Prostate gland (tissue), 2 donors: ENCODE results near the gene RNF10. TPM values are rescaled to one million over a fixed set of nuclear protein-coding genes. Genes with fewer than 3 reads are reported as not detected.

Experiments used
- DNase-seq: peaks from one replicate; pipeline ENCODE4 v3.0.0-alpha.2; 2019; ENCODE audit warnings: low spot score
- H3K27ac ChIP-seq, 2 donors: fragments of 200-600 bp; sonication (generic); 2 replicates each; pipeline ENCODE4 v1.5.1; 2017 to 2019
- H3K27me3 ChIP-seq: fragments of 200-600 bp; sonication (generic); replicated peaks from 2 replicates; pipeline ENCODE4 v1.5.1; 2019; ENCODE audit not compliant: insufficient read depth
- H3K36me3 ChIP-seq, 2 donors: fragments of 200-600 bp; sonication (generic); 1 replicate in 1 of 2; 2 replicates in 1 of 2; pipeline versions ENCODE4 v1.5.1 to v1.8.1; 2017 to 2019
- H3K4me1 ChIP-seq: fragments of 200-600 bp; sonication (generic); replicated peaks from 2 replicates; pipeline ENCODE4 v1.5.1; 2019
- H3K4me3 ChIP-seq, 2 donors: fragments of 200-600 bp; sonication (generic); 2 replicates each; pipeline ENCODE4 v1.5.1; 2017 to 2019
- H3K9me3 ChIP-seq: fragments of 200-600 bp; sonication (generic); 2 replicates; pipeline ENCODE4 v1.5.1; 2017
- CTCF ChIP-seq, 4 experiments: fragments of 200-600 bp in 2 of 4; fragments of 450-650 bp in 2 of 4; sonication (generic) in 2 of 4; IDR thresholded peaks; 1 replicate in 3 of 4; 2 replicates in 1 of 4; pipeline ENCODE4 v1.5.1; 2016 to 2019; ENCODE audit warnings: antibody characterized with exemption in 4 of 4, mild to moderate bottlenecking in 2 of 4, moderate library complexity in 2 of 4
- POLR2A ChIP-seq: fragments of 450-650 bp; IDR thresholded peaks from one replicate; pipeline ENCODE4 v1.6.1; 2016; ENCODE audit warnings: antibody characterized with exemption, mild to moderate bottlenecking
- POLR2AphosphoS5 ChIP-seq: sonication (generic); formaldehyde crosslinking; IDR thresholded peaks from one replicate; pipeline ENCODE4 v1.6.1; 2017; ENCODE audit warnings: antibody characterized with exemption
- WGBS: methylation state at CpG from one replicate; pipeline ENCODE4 v1.1.5; 2018; 5-methylcytosine and 5-hydroxymethylcytosine counted together
- intact Hi-C: fragments of 100-400 bp; cut with DNase I; formaldehyde crosslinking; loops from one replicate; pipeline ENCODE4 v1.14.2; 2022
- total RNA-seq, 2 donors: library from RNA; depleted of rRNA; stranded (reverse); fragments of >200 nt; gene quantifications; one replicate each; pipeline ENCODE4 v1.1.0, GENCODE V29; 2016

Gene RNF10
- total RNA-seq, 2 donors from 2014 or later = 95.3 to 251 TPM

GRCh38 chr12:120534703-120535655 lies 823 bp downstream of the RNF10 start:
- Histone ChIP-seq H3K36me3 (no peaks in the 10 kb centered on the region), H3K27ac (peak overlapping the region; percentile 93 to 96), H3K27me3 (no peaks in the 10 kb centered on the region), H3K4me3 (peak overlapping the region; percentile 84 to 100), H3K9me3 (no peaks in the 10 kb centered on the region), H3K4me1 (peaks cover 11% of the 10 kb centered on the region)
- 1% methylated on average over 33 of the region's 52 CpGs for WGBS
- intact Hi-C loops = no loop called here
- TF ChIP-seq POLR2A (no peak), POLR2AphosphoS5 (no peak), CTCF (IDR thresholded peaks at IDR 0.05) (no peak)
- DNase-seq = peak; percentile 22

GRCh38 chr12:120536064-120536791 lies 2.1 kb downstream of the RNF10 start:
- Histone ChIP-seq H3K4me3 (peak overlapping the region; percentile 84 to 100), H3K36me3 (no peaks in the 10 kb centered on the region), H3K9me3 (no peaks in the 10 kb centered on the region), H3K27ac (peak overlapping the region; percentile 93 to 96), H3K4me1 (peaks cover 11% of the 10 kb centered on the region), H3K27me3 (no peaks in the 10 kb centered on the region)
- intact Hi-C loops = no loop called here
- DNase-seq = peak; percentile 27
- TF ChIP-seq CTCF (IDR thresholded peaks at IDR 0.05) = no peak
- no peak for TF ChIP-seq POLR2A
- TF ChIP-seq POLR2AphosphoS5 = peak; percentile 12
- WGBS = 38% methylated on average over 13 of the region's 13 CpGs

- no peak for DNase-seq
- intact Hi-C loops = no loop called here
- TF ChIP-seq POLR2AphosphoS5 (no peak), CTCF (IDR thresholded peaks at IDR 0.05) (no peak), POLR2A (no peak)
- no peaks in the 10 kb centered on the region for H3K36me3 ChIP-seq
- WGBS = 28% methylated on average over 4 of the region's 4 CpGs
- H3K27ac ChIP-seq = peak overlapping the region; percentile 69 to 93
- H3K27me3 ChIP-seq = no peaks in the 10 kb centered on the region
- H3K9me3 ChIP-seq = no peaks in the 10 kb centered on the region
- H3K4me3 ChIP-seq = peak overlapping the region in 1 of 2 donors; percentile 84
- peaks cover 11% of the 10 kb centered on the region for H3K4me1 ChIP-seq
Measured at GRCh38 chr12:120537856-120538220, 3.7 kb downstream of the RNF10 start.

GRCh38 chr12:120538281-120539156 lies 4.4 kb downstream of the RNF10 start:
- TF ChIP-seq POLR2A = peak; percentile 21
- peak; percentile 61 for TF ChIP-seq POLR2AphosphoS5
- no peak for TF ChIP-seq CTCF (IDR thresholded peaks at IDR 0.05)
- no peak for DNase-seq
- no peaks in the 10 kb centered on the region for H3K9me3 ChIP-seq
- H3K4me3 ChIP-seq = peak overlapping the region in 1 of 2 donors; percentile 84
- no peaks in the 10 kb centered on the region for H3K27me3 ChIP-seq
- H3K4me1 ChIP-seq = peaks cover 11% of the 10 kb centered on the region
- H3K27ac ChIP-seq = peak overlapping the region; percentile 69 to 93
- H3K36me3 ChIP-seq = no peaks in the 10 kb centered on the region
- 6% methylated on average over 6 of the region's 6 CpGs for WGBS
- intact Hi-C loops = no loop called here
